Stimulated activated CD8-positive, alpha-beta memory T cell treated with anti-CD3 and anti-CD28 coated beads, Interleukin-15, amount 100 ng/mL, for 24 hours (primary cell): ENCODE data around the gene OTUD6A.

Experiments used
- DNase-seq: peaks from one replicate; pipeline ENCODE4 v3.0.0-alpha.2; 2020; ENCODE audit warnings: low read depth

The OTUD6A gene, protein sequence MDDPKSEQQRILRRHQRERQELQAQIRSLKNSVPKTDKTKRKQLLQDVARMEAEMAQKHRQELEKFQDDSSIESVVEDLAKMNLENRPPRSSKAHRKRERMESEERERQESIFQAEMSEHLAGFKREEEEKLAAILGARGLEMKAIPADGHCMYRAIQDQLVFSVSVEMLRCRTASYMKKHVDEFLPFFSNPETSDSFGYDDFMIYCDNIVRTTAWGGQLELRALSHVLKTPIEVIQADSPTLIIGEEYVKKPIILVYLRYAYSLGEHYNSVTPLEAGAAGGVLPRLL

DNA sequence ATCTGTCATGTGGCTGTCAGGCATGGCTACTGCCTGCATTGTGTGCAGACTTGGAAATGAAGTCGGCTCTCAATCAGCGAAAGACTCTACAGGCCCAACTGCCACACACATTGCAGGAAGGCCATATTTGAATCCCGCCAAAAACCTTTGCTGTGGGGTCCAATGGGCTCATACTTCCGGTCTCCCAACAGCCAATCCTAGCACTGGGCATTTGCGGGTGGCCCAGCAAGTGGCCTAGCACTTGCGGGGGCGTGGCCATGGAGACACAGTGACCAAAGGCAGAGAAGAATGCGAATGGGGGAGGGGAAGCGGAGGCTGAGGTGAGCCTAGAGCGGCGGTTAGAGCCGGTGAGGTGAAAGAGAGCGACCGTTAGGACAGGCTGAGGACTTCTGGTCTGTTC, at the start of gene OTUD6A:
OTUD6A (plus strand) TSS at position 382 of the 400 bp plus-strand sequence. CDS start 68 bp downstream, outside the sequence.
- no peak for DNase-seq

DNA sequence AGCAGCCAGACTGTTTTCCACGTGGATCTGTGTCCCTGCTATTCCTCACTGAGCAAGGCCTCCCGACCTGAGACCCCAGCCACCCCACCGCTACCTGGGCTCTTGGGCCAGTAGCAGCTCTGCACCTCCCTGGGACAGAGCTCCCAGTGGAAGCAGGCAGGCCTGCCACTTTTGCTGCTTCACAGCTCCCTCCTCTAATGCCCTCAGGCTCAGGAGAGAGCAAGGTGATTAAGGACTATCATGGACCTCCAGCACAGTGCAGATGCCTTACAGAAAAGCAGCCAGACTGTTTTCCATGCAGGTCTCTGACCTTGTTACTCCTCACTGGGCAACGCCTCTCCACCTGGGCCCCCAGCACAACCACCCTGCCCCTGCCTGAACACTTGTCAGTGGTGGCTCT, 49.5 kb upstream of the OTUD6A start:
- DNase-seq: no peak

DNA sequence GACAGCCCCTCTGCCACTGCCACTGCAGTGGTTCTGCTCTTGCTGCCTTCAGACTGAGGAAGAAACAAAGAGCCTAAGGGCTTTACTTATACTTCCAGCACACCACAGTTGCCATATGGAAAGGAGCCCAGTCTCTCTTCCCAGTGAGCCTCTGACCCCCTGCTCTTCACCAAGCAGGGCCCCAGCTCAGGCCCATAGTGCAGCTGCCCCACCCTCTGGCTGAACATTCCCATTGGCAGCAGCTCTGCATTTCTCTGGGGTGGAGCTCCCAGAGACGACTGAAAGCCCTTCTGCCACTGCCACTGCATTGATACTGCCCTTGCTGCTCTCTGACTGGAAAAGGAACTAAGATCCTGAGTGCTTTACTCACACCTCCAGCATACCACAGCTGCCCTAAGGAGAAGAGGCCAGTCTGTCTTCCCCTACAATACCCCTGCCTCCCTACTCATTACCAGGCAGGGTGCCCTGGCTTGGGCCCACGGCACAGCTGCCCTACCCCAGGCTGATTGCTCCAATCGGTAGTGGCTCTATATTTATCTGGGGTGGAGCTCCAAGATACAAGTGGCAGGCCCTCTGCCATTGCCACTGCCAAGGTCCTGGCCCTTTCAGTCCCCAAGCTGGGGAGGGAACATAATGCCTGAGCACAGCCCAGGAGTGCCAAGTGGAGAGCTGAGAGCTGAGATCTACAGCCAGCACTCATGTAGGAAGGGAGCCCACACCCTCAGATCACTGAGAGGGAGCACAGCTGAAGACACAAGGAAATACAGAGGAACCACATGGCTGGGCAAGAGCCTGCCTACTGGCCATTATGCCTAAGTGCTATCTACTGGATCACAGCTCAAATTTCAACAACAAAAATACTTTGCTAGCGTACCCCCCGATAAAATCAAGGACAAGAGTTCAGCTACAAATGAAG, 48.5 kb upstream of the OTUD6A start:
- no peak for DNase-seq

DNA sequence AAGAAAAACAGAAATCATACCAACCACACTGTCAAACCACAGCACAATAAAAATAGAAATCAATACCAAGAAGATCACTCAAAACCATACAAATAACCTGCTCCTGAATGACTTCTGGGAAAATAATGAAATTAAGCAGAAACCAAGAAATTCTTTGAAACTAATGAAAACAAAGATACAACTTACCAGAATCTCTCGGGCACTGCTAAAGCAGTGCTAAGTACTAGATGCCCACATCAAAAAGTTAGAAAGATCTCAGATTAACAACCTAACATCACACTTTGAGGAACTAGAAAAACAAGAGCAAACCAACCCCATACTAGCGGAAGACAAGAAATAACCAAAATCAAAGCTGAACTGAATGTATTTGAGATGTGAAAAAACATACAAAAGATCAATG, 45.7 kb upstream of the OTUD6A start:
- DNase-seq: no peak

DNA sequence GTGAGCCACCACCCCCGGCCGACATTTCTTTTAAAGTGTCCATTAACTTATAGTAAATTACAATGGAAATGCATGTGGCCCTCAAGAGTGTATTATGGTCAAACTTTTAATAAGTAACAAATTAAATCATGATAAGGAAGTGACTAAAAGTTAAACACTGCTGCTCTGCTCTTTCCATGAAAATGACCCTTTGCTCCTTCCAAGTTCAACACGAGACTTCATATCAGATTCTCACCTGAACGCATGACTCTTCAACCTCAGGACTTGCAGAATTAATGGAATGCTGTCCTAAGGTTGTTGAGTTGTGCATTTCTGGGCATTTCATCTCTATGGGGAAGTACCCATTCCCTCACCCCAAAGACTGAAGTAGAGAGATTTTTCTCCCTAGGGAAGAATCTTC, 39.6 kb upstream of the OTUD6A start:
- no peak for DNase-seq

DNA sequence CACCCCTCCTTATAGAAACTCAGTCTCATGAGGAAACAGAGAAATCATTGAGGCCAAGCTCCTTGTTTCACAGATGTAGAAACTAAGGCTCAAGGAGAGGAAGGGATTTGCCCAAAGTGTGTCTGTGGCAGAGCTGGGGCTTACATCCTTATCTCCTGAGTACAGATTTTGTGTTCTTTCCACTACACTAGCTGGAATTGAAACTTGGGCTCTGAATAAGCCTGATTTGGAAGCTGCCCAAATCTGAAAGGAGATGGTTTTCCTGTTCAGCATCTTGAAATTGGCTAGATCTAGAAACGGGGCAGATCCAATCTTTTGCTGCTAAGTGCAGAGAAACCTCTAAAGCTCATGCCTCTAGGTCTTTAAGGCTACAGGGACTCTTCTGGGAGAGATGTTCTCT, 36.8 kb upstream of the OTUD6A start:
- DNase-seq: no peak

DNA sequence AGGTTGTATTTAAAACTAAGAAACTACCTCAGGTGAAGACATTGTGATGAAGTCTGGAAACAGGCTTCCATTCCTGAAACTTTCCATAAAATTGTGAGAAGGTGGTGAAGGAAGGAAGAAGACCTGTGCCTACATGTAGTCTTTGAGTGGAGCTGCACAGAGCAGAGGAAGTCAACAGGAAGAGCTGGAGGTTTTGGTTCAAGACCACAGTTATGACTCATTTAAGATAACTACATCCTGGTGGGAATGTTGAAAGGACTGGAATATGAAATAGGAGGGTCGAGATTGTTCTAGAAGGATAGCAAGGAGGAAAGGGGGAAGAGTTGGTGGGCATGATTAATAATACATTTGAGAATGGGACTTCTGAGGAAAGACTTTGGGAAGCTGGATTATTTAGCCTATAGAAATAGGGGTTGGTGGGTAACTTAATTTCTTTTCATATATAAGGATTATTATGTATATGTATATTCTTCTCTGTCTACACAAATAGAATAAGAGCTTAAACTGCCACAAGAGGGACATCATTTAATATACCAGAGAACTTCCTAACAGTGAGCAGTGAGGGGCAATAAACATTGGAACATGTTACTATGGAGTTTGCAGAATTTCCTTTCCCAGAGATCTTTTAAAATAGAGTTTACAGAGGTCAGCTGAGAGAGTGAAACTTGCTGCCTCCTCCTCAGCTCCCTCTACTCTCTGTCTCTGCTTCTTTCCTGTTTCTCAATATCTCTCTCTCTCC, 36.0 kb upstream of the OTUD6A start:
- DNase-seq: no peak

DNA sequence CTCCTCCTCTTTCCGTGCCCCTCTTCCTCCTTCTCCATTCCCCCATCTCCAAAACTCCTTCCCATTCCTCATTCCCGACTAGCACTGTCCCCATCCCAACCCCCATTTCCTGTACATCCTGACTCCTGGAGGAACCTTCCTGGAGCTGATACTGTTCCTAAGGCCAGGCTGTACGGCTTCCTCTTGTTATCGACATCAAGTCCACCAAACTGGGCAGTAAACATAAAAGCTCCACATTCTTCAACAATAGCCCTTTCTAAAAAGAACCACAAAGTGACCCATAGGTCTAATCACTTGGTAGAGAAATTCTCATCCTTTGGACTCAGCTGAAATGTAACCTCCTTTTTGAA, 35.4 kb upstream of the OTUD6A start:
- no peak for DNase-seq

DNA sequence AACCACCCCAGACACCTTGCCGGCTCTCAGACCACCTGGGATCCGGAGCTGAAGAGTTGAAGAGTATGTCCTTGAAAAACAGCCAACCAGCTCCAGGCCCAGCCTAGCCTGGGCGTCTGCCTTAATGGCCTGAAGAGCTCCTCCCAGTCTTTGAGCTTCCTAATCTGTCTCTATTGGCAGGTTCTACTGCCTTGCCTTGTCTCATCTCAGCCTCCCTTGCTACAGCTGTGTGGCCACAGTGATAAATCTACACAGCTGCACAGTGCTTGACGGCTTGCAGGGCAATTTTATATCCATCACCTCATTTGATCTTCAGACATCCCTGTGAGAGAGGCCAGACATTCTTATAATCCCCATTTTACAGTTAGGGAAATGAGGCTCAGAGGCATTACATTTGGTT, 32.4 kb upstream of the OTUD6A start:
- no peak for DNase-seq

DNA sequence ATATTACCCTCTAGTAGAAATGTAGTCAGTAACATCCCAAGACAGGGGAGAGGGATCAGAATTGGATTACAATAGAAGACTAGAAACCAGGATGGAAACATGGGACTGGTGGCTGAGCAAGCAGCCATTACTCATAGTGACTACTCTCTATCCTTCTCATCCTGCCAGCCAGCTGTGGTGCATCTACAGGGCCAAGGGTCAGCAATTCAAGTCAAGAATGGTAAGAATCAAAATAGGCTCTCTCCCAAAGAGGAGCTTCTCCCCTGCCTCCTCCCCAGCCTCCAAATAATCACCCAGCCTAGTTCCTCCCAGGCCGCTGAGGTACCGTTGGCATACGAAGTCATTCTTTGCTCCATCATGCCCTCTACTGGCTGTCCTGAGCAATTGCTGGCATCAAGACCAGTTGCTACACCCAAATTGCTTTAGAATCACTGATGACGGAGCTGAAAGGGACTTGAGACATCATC, 31.9 kb upstream of the OTUD6A start:
- no peak for DNase-seq

DNA sequence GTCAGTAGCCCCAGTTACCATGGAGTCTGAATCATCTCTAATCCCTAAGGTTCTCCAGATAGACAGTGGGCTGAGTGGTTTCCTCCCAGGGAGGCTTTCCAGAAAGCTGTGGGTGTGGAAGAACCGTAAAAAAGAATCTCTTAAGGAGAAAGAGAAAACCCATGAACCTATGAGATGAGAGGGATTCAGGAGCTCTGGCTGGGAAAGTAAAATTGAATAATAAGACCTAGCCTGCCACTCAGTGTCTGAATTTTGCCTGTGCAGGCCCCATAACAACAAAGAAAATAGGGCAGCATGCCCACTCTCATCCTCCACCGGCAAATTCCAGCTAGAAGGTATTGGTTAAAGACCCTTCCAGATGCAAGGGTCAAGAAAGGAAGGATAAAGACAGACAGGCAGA, 29.5 kb upstream of the OTUD6A start:
- no peak for DNase-seq

DNA sequence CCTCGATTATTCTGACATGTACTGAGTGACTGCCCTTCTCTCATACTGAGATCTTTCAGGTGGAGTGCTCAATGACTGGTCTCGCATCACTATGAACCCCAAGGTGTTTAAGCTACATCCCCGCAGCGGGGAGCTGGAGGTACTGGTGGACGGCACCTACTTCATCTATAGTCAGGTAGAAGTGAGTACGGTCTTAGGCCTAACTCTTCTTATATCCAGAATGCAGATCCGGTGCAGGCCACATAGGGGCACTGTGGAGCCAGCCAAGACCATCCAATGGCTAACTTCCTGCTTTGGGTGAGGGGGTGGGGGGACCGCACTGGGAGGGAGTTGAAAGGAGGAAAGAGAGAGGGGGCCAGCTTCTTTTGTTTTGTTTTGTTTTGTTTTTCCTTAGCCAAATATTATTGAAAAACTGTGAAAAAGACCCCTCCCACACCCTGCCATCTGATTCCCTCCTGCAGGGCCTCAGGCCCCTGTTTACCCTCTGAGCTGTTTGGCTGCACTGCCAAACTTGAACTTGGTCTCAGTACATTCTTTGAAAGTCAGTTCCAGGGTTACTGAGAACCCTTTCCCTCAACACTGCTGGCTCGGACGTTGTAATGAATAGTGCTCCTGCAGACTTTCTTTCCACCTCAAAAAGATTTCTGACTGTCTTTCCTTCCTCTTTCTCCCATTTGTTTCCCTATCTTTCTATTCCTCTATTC, 28.8 kb upstream of the OTUD6A start:
- no peak for DNase-seq

DNA sequence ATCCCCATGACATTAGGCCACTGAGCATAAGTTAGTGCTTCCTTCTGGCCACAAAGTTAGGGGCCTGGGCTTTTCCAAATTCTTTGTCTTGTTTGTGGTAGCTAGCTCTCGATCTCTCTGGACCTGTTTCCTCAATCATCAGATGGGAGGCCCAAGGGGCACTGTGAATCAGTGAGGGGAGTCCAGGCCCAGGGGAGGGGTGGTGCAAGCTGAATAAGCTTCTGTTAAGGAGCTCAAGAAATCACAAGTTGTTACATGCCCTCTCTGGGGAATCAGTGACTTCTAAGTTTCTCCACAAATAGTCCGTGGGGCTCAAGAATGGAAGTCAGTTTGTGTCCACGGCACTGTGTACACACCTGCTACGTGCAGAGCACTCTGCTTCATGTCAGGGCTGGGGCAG, 27.6 kb upstream of the OTUD6A start:
- DNase-seq: no peak

DNA sequence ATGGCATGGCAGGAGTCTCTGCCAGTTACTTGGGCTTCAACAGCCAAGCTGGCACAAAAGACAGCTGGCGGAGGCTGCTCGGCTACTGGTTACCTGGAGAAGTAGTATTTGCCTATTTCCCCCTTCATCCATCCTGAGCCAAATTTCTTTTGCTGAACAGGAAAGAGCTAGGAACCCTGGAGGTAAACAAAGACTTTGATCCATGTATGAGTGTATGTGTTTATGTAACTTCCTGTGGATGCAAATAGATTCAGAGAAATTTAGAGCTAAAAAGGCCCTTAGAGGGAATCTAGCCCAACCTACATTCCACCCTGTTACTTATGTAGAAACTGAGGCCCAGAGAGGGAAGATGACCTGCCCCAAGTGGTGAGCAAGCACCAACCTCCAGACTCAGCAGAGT, 23.7 kb upstream of the OTUD6A start:
- DNase-seq: no peak

DNA sequence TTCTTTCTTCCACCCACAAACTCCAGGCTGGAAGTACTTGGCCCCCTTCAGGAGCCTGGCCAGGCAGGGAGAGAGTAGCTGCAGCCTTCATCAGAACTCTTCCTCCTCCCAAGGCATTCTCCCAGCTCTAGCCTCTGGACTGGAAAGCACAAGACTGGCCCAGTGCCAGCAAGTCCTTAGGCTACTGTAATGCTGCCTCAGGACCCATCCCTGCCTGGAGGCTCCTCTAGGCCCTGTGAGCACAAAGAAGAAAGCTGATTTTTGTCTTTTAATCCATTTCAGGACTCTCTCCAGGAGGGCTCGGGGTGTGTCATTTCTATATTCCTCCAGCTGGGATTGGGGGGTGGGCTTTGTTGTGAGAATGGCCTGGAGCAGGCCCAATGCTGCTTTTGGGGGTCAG, 23.3 kb upstream of the OTUD6A start:
- DNase-seq: no peak

DNA sequence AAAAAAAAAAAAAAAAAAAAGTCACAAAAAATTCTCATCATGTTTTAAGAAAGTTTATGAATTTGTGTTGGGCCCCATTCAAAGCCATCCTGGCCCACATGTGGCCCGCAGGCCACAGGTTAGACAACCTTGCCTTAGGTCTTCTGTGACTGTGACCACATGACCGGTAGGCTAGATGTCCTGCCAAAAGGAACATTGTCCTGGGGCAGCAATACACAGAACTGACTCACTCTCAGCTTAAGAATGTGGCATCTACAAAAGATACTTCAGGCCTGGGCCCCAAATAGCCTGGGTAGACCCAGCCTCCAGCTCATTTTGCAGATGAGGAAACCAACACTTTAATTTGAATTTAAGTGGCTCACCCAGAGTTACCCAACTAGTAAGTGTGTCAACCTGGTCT, 22.5 kb upstream of the OTUD6A start:
- DNase-seq: no peak

DNA sequence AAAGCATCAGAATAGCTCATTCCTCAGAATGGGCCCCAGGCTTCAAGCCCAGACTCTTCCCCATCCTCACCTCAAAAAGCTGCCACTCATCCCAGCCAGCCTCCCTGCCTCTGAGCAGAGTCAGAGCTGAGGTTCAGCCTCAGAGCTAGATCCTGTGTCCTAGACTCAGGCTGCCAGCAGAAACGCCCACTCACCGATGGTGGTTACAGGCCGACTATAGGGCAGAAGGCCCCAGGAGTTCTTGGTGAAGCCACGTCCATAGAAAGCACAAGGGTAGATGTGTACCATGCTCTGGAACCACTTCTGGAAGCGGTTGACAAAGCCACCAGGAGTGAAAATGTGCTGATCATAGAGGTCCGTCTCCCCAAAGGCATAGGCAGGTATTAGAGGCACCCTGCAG, 20.3 kb upstream of the OTUD6A start:
- DNase-seq: no peak

DNA sequence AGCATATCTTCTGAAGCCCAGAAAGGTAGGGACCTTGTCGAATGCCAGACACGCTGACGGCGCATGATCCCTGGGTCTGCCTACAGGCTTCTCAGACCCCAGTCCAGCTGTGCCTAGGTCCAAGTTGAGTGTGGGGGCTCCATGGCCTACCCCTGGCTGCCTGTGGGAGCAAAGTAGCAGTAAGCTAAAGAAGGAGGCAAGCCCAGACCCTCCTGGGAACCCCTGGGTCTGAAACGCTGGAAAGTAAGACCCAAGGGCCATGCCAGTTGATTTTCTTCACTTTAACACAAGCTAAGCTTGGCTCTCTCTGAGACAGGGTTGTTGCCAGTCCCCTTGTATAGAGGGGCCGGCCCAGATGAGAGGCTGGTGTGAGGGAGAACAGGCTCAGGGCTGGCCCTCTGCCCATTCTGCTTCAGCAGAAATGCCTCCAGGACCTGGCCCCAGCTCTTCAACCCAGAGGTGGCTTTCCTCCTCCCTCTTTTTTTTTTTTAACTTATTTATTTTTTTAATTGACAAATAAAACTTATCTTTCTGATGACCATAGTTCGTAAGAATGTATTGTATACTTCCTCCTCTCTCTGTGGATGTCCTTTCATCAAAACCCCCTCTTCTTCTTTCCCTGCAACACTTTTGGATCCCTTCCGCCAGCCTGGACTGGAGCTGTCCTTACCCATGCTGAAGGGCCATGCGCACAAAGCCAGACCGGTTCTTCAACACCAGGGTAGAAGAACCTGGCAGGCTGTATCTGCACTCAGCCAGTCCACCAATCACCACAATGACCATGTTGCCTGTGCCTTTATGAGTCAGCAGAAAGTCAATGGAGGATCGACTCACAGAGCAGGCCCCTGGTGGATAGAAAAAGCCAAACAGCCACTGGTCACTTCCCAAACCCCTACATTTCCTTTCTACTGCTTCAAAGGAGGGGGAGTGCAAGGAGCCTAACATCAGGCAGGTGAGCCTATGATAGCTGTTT, 19.6 kb upstream of the OTUD6A start:
- no peak for DNase-seq

DNA sequence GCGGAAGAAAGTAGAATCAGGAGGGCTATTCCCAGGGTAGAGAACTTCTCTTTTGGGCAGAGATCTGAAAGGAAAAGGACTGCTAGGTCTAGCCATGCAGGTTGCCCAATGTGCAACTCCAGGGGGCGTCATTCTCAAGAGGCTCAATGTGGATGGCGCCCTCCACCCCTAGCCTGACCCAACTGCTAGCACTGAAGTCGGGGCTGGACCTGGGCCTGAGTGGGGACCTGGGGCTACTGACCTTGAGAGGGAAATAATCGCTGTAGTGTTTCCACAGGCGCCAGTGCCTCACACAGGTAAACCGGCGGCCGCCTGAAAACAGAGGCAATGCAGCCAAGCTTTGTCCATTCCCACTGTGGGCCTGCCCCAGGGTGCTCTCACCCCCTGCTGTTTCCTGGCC, 18.6 kb upstream of the OTUD6A start:
- no peak for DNase-seq

DNA sequence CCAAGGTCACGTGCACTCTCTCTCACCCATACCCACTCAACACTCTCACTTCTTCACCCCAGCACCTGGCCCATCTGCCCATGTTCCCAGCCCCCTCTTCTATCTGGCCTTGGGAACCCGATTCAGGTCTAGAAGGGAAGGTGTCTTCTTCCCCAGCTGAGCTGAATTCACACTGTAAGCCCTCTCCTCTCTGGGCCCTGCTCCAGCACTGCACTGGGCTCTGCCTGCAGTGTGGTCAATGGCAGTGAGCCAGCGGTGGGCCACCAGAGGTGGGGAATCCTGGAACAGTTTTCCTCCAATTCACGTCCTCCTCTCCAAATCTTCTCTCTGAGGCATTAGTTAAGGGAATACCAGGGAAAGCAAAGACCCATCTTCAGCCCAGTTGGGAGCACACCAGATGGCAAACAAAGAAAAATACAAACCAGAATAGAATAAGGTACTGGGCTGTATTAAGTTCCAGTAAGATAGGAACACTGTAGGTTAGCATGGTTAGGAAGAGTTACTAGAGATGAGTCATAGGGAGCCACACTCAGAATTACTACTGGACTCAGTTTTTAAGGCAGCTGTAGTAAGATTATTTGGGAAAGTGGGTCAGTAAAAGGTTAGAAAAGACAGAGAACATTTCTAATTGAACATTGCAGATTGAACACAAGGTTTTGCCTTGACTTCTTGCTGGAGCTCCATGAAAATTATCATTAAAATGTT, 17.6 kb upstream of the OTUD6A start:
- DNase-seq: no peak
